HG03469 (cell line): ENCODE measurements around the gene FBXL14.
A peak's percentile ranks its signal among the peaks of the same experiment; 100 is the strongest.
"Not testable (repeated sequence)": the region's sequence is repeated elsewhere in the genome, so short reads cannot be mapped to it uniquely, and the experiment has no call there.

Experiments used
- ATAC-seq: cut with Tn5 transposase; IDR thresholded peaks from one replicate; pipeline ENCODE4 v1.9.1; 2021; ENCODE audit warnings: mild to moderate bottlenecking, moderate library complexity, moderate number of reproducible peaks; ENCODE audit not compliant: unreplicated experiment

Gene FBXL14

DNA sequence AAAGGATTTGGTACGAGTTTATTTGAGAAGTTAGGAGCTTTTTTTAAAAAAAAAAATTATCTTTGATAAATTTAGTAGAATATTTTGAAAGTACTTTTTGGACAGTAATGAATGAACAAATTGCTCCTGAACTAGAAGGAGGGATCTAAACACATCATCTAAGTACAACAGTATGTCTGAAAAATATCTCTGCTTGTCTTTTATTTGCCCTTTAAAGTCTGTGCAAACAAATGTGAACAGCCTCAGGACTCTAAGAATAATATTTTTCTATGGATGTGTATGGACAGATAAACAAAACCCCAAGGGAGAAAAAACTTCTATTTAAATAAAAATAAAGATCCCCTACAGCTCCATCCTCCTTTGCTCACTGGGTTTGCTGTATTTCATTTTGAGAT, 19.5 kb downstream of the FBXL14 start:
- ATAC-seq: no peak

- no peak for ATAC-seq
These were observed 20.2 kb downstream of the FBXL14 start for GRCh38 chr12:1573960-1574864.

- ATAC-seq: no peak
These were observed 21.6 kb downstream of the FBXL14 start for GRCh38 chr12:1572731-1573130.

DNA sequence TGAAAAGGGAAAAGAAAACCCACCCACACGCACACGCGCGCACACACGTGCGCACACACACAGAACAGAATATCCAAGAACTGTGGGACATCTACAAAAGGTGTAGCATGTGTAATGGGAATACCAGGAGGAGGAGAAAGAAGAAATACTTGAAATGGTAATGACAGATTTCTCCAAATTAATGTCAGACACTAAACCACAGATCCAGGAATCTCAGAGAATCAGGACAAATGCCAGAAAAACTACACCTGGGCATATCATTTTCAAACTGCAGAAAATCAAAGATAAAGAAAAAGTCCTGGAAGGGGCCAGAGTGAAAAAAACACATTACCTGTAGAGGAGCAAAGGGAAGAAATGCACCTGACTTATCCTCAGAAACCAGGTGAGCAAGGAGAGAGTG, 26.5 kb downstream of the FBXL14 start:
- no peak for ATAC-seq

GRCh38 chr12:1566449-1567135, 27.8 kb downstream of the FBXL14 start:
- ATAC-seq: no peak

GRCh38 chr12:1565172-1565571, 29.2 kb downstream of the FBXL14 start:
- no peak for ATAC-seq

DNA sequence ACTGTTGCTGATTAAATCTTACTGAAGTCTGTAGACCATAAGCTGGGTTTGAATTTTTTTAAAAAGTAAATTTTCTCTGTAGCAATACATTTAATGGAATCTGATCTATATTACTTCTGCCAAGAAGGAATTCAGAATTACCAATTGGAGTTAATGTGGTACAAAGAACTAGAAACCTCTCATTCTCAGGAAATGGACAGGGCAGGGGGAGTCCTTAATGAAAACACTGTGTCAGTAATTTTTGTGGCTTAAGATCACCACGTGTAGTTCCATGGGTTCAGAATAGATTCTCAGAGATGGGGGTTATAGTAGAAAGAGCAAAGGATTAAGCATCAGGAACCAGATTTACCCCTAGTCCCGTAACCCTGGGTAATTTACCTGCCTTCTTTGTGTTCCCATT, 30.3 kb downstream of the FBXL14 start:
- ATAC-seq: no peak

GRCh38 chr12:1562813-1563407, 31.5 kb downstream of the FBXL14 start:
- no peak for ATAC-seq

DNA sequence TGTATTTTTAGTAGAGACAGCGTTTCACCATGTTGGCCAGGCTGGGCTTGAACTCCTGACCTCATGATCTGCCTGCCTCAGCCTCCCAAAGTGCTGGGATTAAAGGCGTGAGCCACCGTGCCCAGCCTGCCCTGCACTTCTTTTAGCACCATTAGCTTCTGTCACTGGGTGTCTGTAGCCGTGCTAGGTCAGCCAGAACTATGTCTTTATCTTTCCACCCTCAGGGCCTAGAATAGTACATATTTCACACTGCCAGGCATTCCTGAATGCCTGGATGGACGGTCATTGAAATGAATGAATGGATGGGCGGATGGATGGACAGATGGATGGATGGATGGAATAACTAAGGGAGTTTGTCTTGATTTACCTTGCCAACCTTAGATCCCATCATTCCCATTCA, 33.7 kb downstream of the FBXL14 start:
- no peak for ATAC-seq

DNA sequence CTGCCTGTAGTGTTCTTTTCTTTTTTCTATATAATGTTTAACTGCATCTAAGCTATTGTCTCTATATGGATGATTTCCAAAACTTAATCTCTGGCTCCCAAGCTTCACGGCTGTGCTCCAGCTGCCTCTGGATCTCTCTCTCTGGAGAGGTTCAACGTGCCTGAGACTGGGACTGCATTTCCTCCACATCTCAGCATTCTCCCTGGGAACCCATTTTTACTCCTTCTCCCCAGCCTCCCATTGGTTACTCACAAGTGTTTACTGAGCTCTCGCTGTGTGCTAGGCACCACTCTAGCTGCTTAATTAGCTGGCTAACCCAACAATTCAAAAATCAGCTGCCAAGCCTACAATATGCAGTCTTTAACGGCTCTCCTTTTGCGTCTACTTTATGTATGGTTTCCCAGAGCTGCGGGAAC, 34.7 kb downstream of the FBXL14 start:
- no peak for ATAC-seq

DNA sequence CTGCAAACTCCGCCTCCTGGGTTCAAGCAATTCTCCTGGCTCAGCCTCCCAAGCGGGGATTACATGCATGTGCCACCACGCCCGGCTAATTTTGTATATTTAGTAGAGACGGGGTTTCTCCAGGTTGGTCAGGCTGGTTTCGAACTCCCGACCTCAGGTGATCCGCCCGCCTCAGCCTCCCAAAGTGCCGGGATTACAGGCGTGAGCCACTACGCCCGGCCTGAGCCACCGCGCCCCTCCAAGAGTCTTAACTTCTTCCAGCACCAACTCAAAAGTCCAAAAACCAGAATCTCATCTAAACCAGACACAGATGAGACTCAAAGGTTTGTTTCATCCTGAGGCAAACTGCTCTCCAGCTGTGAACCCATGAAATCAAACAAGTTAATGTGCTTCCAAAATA, 36.3 kb downstream of the FBXL14 start:
- not testable (repeated sequence) for ATAC-seq

- ATAC-seq: peak; percentile 91
These were observed 40.1 kb downstream of the FBXL14 start for GRCh38 chr12:1553987-1554982.

DNA sequence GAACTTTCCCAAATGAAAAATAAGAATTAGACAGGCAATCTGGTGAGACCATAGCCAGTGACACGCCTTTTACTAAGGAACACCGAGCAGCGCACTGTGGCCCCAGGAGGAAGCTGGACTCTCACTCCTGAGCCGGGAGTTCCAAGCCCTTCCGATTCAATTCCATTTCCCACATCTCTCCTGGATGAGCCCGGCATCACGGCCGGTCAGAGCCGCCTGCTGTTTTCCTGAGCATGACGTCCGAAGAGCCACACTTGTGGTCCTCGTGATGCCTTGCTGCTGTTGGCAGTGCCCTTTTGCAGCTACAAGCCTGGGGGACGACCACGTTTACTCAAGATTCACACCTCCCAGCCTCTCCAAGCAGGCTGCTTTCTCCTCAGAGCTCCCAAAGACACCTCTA, 40.8 kb downstream of the FBXL14 start:
- no peak for ATAC-seq

GRCh38 chr12:1552911-1553491, 41.4 kb downstream of the FBXL14 start:
- no peak for ATAC-seq

DNA sequence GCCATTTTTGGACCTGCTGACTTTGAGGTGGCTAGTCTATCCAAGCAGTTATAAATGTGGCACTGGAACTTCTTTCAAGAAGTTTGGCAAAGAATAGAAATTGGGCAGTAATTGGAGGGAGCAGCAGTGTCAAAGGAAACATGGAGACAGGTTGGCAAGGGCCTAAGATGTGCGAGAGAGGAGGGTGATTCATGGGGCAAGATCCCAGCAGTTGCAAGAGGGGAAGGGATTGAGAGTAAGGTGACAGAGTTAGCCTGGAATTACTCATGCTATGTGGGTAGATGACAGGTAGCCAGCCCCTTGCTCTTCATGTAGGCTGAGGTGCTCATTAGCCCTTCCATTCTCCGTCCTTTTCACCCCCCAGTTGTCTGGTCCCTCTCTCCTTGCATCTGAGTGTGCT, 42.2 kb downstream of the FBXL14 start:
- no peak for ATAC-seq

DNA sequence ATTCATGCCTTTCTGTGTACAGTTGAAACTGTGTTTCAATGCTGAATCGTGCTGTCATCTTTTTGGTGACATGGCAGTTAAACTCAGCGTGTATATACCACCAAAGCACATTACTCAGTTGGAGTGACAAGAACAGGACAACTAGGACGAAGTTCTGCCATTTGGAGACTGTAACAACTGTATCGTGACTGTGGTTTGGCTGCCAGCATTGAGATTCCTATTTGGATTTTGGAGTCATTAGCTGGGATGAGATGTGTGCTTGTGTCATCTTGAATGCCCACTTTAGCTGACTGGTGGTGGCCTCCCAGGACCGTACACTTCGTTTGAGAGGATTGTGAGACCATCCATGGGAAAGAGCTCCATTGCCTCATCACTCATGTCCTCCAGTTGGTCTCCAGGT, 42.9 kb downstream of the FBXL14 start:
- ATAC-seq: no peak

DNA sequence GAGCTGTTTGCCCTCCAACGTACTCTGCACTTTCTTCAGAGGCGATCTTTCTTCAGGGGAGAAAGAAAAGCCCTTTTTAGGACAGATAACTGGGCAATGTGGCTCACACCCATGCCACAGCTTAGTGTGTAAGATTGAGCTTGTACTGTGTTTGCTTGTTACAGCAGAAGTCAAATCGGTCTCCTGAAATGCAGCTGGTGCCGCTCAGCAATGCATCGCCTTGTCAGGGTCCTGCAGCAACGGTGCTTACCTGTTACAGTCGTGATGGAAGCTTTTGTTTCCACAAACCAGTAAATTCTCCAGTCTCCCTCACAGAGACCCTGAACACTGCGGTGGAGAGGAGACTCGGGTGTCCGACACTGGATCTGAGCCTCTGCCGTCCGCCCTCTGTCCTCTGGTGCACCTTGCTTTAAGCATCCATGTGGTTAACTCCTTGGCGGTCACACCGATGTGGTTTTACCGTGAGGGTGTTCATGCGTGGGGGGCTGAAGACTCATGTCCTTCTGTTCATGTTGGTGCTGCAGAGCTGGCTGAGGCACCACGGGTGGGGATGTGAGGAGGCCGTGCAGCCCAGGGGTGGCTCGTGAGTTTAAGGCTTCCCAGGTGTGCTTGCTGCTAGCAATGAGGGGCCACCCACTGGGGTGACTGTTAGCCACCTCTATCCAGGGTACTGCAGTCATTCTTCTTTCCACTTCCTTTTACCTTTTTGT, 47.3 kb downstream of the FBXL14 start:
- ATAC-seq: no peak

GRCh38 chr12:1544996-1545700, 49.2 kb downstream of the FBXL14 start:
- ATAC-seq: no peak

DNA sequence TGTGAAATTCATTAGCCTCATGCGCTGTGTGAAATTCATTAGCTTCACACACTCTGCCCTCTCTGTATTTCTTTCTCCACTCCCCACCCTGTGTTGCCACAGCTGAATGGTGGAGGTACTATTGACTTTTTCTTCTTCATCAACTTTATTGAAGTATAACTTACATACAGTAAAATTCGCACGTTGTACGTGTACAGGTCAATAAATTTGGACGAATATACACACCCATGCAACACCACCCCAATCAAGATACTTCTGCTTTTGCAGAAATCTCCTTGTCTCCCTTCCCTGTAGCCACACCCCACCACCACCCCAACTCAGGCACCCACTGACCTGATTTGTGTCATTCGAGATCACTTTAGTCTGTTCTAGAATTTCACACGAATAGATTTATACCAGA, 51.8 kb downstream of the FBXL14 start:
- no peak for ATAC-seq
